Upper lobe of left lung (tissue), 6 donors: ENCODE results near the gene SPRR2F. TPM values are rescaled to one million over a fixed set of nuclear protein-coding genes. Genes with fewer than 3 reads are reported as not detected.

Experiments used
- ATAC-seq, 2 donors: fragments of 200-7000 bp; cut with Tn5 transposase; one replicate each; pipeline ENCODE4 v1.9.1; 2022; ENCODE audit warnings: mild to moderate bottlenecking in 2 of 2, moderate library complexity in 2 of 2; ENCODE audit not compliant: low FRiP score in 2 of 2
- DNase-seq, 2 donors: peaks; one replicate each; pipeline ENCODE4 v3.0.0-alpha.2; 2019 to 2020
- H3K27ac ChIP-seq, 4 donors: fragments of 200-600 bp; sonication (generic); one replicate each; pipeline ENCODE4 v1.5.1; 2016 to 2019
- H3K27me3 ChIP-seq, 4 donors: fragments of 200-600 bp; sonication (generic); one replicate each; pipeline ENCODE4 v1.5.1; 2017 to 2019
- H3K36me3 ChIP-seq, 4 donors: fragments of 200-600 bp; sonication (generic); one replicate each; pipeline ENCODE4 v1.5.1; 2016 to 2019
- H3K4me1 ChIP-seq, 4 donors: fragments of 200-600 bp; sonication (generic); one replicate each; pipeline ENCODE4 v1.5.1; 2018 to 2019
- H3K4me3 ChIP-seq, 4 donors: fragments of 200-600 bp; sonication (generic); one replicate each; pipeline ENCODE4 v1.5.1; 2017 to 2019; ENCODE audit warnings: mild to moderate bottlenecking in 2 of 4, moderate library complexity in 1 of 4
- H3K9me3 ChIP-seq, 4 donors: fragments of 200-600 bp; sonication (generic); one replicate each; pipeline ENCODE4 v1.5.1; 2018 to 2019
- CTCF ChIP-seq, 6 experiments: fragments of 450-650 bp in 4 of 6; fragments of 200-600 bp in 2 of 6; sonication (generic) in 2 of 6; IDR thresholded peaks; one replicate each; pipeline ENCODE4 v1.5.1; 2016 to 2019; ENCODE audit warnings: antibody characterized with exemption in 6 of 6
- EP300 ChIP-seq, 4 donors: sonication (generic); formaldehyde crosslinking; IDR thresholded peaks; one replicate each; pipeline ENCODE4 v1.5.1; 2017; ENCODE audit warnings: antibody characterized with exemption in 4 of 4, control low read depth in 2 of 4
- POLR2A ChIP-seq, 4 donors: fragments of 450-650 bp; IDR thresholded peaks; one replicate each; pipeline ENCODE4 v1.5.1; 2016 to 2017; ENCODE audit warnings: antibody characterized with exemption in 4 of 4, mild to moderate bottlenecking in 2 of 4
- POLR2AphosphoS5 ChIP-seq, 2 donors: sonication (generic); formaldehyde crosslinking; IDR thresholded peaks; one replicate each; pipeline ENCODE4 v1.5.1; 2017; ENCODE audit warnings: antibody characterized with exemption in 2 of 2
- WGBS, 2 donors: methylation state at CpG; one replicate each; pipeline ENCODE4 v1.1.5; 2017 to 2018; 5-methylcytosine and 5-hydroxymethylcytosine counted together
- small RNA-seq, 4 donors: library from RNA; depleted of rRNA; stranded (forward); fragments of <200 nt; gene quantifications; one replicate each; pipeline ENCODE3, GENCODE V24; 2016
- total RNA-seq, 6 donors: library from RNA; depleted of rRNA in 4 of 6; stranded (reverse); fragments of >200 nt in 4 of 6; gene quantifications; one replicate each; pipeline versions ENCODE4 v1.1.0 to v1.2.1, GENCODE V29; 2016 to 2021
- donor health status: DM: no; HTN: no; CAD: no; lungs with moderate emphysema.
- donor health status: DM: no; HTN: yes; CAD: no; lungs with severe emphysema.

Gene SPRR2F
- total RNA-seq, 6 donors from 2014 or later = not detected

GRCh38 chr1:153072806-153073726 lies 40.2 kb downstream of the SPRR2F start:
- Histone ChIP-seq H3K9me3 (no peaks in the 10 kb centered on the region), H3K4me1 (no peaks in the 10 kb centered on the region), H3K4me3 (no peak overlapping the region), H3K36me3 (no peaks in the 10 kb centered on the region), H3K27ac (no peak overlapping the region), H3K27me3 (no peaks in the 10 kb centered on the region)
- 68 to 84% methylated on average over 3 to 5 of the region's 5 CpGs for WGBS, 2 donors
- DNase-seq (no peak), ATAC-seq (no peak)
- TF ChIP-seq EP300 (IDR thresholded peaks at IDR 0.05) (no peak), CTCF (IDR thresholded peaks at IDR 0.05) (no peak), POLR2A (IDR thresholded peaks at IDR 0.05) (no peak), POLR2AphosphoS5 (IDR thresholded peaks at IDR 0.05) (no peak)

DNA sequence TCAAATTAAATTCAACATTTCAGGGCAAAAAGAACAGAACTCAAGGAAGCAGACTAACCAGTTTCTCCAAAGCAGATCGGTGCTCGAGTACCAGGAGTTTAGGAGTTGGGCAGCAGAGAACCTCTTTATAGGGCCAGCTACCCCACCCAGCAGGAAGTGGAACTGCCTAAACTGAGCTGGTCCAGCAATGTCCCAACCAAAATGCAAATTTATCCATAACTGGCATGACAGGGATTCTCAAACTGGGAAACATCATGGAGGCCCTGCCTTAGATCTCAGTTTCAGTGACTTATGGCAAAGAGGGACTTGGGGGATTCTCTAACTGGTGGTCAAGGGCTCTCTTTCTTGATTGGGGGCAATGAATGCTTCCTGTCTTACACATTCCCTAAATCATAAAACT lies 41.8 kb downstream of the SPRR2F start, which contains the start of gene SPRR2B:
SPRR2B (minus strand) TSS at position 101 of the 400 bp plus-strand sequence. CDS start 772 bp downstream, outside the sequence.
- WGBS, 2 donors = 54 to 59% methylated on average over 2 of the region's 2 CpGs
- H3K4me3 ChIP-seq = no peak within 1 kb of the TSS
- no peak for TF ChIP-seq EP300 (IDR thresholded peaks at IDR 0.05)
- no peak for TF ChIP-seq CTCF (IDR thresholded peaks at IDR 0.05)
- TF ChIP-seq POLR2A (IDR thresholded peaks at IDR 0.05) = no peak
- TF ChIP-seq POLR2AphosphoS5 (IDR thresholded peaks at IDR 0.05) = no peak
- H3K27me3 ChIP-seq = no peaks in the 10 kb centered on the region
- H3K27ac ChIP-seq = no peak within 1 kb of the TSS
- DNase-seq = no peak
- no peaks in the 10 kb centered on the region for H3K9me3 ChIP-seq
- H3K4me1 ChIP-seq = no peaks in the 10 kb centered on the region
- H3K36me3 ChIP-seq = no peaks in the 10 kb centered on the region
- no peak for ATAC-seq

- Histone ChIP-seq H3K27ac (no peak overlapping the region), H3K4me3 (no peak overlapping the region), H3K27me3 (no peaks in the 10 kb centered on the region), H3K9me3 (no peaks in the 10 kb centered on the region), H3K4me1 (no peaks in the 10 kb centered on the region), H3K36me3 (no peaks in the 10 kb centered on the region)
- no peak for ATAC-seq
- WGBS, 2 donors = 43 to 69% methylated on average over 2 of the region's 2 CpGs
- DNase-seq = no peak
- TF ChIP-seq EP300 (IDR thresholded peaks at IDR 0.05) = no peak
- no peak for TF ChIP-seq POLR2A (IDR thresholded peaks at IDR 0.05)
- no peak for TF ChIP-seq POLR2AphosphoS5 (IDR thresholded peaks at IDR 0.05)
- TF ChIP-seq CTCF (IDR thresholded peaks at IDR 0.05) = no peak
These were observed 43.1 kb downstream of the SPRR2F start for GRCh38 chr1:153070243-153070642.

Small RNAs within 50 kb of the gene (small RNA-seq; reads per million reads assigned to genes)
- 0 reads per million in 4 donors for gene SPRR2C

Other genes with a start within 250 kb of the SPRR2F start
- not detected for gene SMCP, start 235.2 kb downstream of the SPRR2F start, total RNA-seq
- under 1 TPM in 4 of 6 donors, not detected in 2; 0.23 to 0.69 (median 0.35) TPM for gene IVL, start 205.0 kb downstream of the SPRR2F start, total RNA-seq
- gene SPRR5, start 166.3 kb downstream of the SPRR2F start, total RNA-seq = not detected
- gene SPRR4, start 142.9 kb downstream of the SPRR2F start, total RNA-seq = not detected
- not detected for gene SPRR1A, start 129.4 kb downstream of the SPRR2F start, total RNA-seq
- gene SPRR3, start 111.8 kb downstream of the SPRR2F start, total RNA-seq = not detected
- gene SPRR1B, start 82.3 kb downstream of the SPRR2F start, total RNA-seq = not detected
- gene SPRR2D, start 72.4 kb downstream of the SPRR2F start, total RNA-seq = under 1 TPM in 1 of 6 donors, not detected in 5; 0.40 TPM
- not detected for gene SPRR2A, start 56.0 kb downstream of the SPRR2F start, total RNA-seq
- gene SPRR2B, start 41.9 kb downstream of the SPRR2F start, total RNA-seq = not detected
- gene SPRR2E, start 19.0 kb downstream of the SPRR2F start, total RNA-seq = not detected
- not detected for gene SPRR2G, start 37.4 kb upstream of the SPRR2F start, total RNA-seq
- not detected for gene LELP1, start 89.9 kb upstream of the SPRR2F start, total RNA-seq
- gene PRR9, start 104.1 kb upstream of the SPRR2F start, total RNA-seq = not detected
- not detected for gene LORICRIN, start 146.2 kb upstream of the SPRR2F start, total RNA-seq
- gene PGLYRP3, start 199.4 kb upstream of the SPRR2F start, total RNA-seq = not detected
- gene PGLYRP4, start 235.3 kb upstream of the SPRR2F start, total RNA-seq = not detected
- 1,000 to 10,000 TPM in 1 of 6 donors, 100 to 1,000 TPM in 5; 133 to 1,125 (median 606) TPM for gene S100A9, start 244.3 kb upstream of the SPRR2F start, total RNA-seq